HG02642 (cell line): ENCODE results near the gene RB1.

Experiments
- ATAC-seq: cut with Tn5 transposase; IDR thresholded peaks from one replicate; pipeline ENCODE4 v1.9.1; 2021; ENCODE audit warnings: mild to moderate bottlenecking; ENCODE audit not compliant: unreplicated experiment, poor library complexity

Gene RB1

GRCh38 chr13:48490241-48490640, 186.7 kb downstream of the RB1 start:
- no peak for ATAC-seq

GRCh38 chr13:48491423-48492095, 188.0 kb downstream of the RB1 start:
- no peak for ATAC-seq

- peak; percentile 63 for ATAC-seq
Observed at GRCh38 chr13:48492096-48492440, 188.5 kb downstream of the RB1 start.

GRCh38 chr13:48492470-48493065, 189.0 kb downstream of the RB1 start:
- peak; percentile 78 for ATAC-seq

- ATAC-seq: no peak
Observed at GRCh38 chr13:48493066-48493765, 189.7 kb downstream of the RB1 start.

- no peak for ATAC-seq
Observed at GRCh38 chr13:48493851-48494250, 190.3 kb downstream of the RB1 start.

- no peak for ATAC-seq
Observed at GRCh38 chr13:48494874-48495273, 191.3 kb downstream of the RB1 start.

DNA sequence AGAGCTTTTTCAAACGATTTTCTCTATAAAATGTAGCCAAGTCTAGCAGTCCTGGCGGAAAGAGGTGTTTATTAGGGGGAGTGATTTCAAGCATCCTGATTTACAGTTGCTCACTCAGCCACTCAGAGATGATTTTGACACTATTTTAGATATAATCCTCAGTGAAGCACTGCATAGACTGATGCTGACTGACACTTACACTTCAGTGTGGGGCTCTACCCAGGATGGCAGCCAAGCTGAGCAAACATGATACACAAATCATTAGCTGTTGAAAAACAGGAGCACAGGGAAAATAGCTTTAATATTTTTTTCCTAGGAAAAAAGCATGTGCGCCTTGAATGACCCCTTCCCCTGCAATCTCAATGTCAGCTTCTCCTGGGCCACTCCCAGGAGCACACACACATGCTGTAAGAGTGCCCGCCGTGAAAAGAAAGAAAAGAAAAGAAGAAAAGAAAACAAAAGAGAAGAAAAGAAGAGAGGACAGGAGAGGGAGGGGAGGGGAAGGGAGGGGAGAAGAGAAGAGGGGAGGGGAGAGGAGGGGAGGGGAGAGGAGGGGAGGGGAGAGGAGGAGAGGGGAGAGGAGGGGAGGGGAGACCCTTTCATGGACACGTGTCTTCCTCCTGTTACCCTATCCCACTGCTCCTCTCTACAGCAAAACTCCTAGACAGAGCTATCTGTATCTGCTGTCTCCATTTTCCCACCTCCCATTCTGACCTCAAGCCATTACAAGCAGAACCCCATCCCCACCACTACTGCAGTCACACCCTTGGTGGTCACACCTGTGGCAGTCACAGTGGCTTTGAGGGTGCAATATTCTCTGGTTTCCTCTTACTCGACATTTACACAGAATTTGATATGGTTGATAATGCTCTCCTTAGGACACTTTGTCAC, 193.0 kb downstream of the RB1 start:
- ATAC-seq: no peak

- no peak for ATAC-seq
Observed at GRCh38 chr13:48497669-48498068, 194.1 kb downstream of the RB1 start.

GRCh38 chr13:48500652-48501197, 197.2 kb downstream of the RB1 start:
- no peak for ATAC-seq

GRCh38 chr13:48501705-48502104, 198.2 kb downstream of the RB1 start:
- ATAC-seq: peak; percentile 33

DNA sequence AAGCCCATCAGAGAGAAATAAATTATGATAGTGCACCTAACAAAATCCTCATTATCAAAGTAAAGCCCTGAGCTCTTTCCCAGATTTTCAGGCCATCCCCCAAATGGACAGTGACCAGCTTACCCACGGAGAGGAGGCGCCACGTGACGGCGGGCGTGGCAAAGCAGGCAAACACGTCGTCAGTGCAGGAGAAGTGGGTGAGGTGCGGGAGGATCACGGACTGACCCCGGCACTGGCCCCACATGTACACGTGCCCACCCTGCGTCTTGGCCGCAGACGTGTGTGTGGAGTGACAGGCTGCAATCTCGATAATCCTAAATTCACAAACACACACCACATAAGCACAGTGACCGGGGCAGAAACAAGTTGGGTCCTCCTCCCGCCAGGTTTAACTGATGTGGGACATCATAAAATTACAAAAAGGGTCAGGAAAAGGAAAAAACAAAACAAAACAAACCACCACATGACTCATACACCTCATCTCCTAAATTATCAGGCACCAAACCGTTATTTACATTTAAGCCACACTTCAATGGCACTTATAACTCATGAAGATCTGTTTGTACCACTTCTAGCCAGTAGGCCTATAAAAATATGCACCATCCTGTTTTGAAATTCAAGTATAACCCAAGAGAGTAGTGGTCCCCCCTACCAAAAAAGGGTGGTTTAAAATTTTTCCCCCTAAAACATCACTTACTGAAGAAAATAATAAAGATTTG, 199.2 kb downstream of the RB1 start:
- ATAC-seq: no peak

GRCh38 chr13:48504606-48505005, 201.1 kb downstream of the RB1 start:
- ATAC-seq: no peak

GRCh38 chr13:48505012-48505411, 201.5 kb downstream of the RB1 start:
- no peak for ATAC-seq

DNA sequence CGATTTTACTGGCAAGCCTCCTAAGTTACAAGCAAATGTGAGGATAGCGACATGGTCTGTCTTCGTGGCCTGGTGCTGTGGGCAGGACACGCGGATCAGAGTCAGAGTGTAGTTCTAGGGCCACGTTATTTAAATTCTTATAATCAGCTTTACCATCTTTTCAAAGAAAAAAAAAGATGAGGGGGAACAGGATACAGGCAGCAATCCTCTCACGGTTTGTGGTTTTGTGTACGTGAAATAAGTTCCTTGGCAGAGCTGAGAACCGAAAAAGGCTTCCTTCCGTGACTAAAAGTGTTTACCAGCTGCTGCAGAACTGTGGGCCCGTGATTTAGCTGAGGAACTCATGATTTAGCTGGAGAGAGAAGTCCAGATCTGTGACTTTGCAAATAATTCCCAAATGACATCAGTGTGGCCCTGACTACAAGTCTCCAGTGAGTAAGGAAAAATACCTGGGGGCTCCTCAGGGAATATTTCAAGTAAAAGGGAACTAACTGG, 202.1 kb downstream of the RB1 start:
- peak; percentile 73 for ATAC-seq

DNA sequence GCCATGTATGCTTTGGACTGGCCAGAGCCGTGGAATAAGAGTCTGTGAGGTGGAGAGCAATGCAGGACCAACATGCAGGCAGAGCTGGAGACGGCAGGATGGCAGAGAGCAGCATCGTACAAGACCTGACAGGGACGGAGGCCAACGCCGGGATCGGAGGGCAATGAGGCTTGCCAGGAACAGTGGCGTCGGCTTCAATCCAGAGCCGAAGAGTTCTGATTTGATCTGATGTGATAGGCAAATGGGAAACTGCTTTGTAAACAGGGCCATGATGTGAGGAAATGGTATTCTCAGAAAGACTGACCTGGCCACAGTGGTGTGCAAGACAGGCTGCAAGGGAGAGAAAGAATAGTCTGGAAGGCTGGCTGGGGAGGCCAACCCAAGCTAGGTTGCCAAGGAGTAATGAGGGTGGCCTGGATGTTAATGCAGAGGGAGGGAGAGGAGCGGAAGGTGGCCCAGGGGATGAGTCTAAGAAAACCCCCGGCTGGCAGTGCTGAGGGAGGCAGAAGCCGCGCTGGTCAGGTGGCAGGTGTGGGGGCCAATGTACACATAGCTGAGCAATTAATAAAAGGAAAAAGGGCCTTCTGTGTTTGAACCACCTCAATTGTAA, 202.6 kb downstream of the RB1 start:
- peak; percentile 20 for ATAC-seq

DNA sequence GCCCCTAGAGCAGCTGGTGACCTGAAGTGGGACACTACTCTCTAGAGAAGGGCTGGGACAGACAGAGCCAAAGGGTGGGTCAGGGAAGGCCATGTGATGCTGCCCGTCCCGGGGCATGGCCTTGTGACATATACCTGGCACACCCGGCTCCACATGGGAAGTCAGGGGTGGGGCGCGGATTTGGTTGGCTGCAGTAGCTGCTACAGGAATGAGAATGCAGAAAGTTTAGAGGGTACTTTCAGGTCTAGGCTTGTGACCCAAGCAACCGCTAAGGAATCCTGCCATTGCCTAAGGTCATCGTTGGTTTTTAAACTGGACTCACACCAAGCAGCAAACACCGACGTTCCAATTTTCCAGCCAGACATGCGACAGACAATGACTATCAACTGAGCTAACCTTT, 203.5 kb downstream of the RB1 start:
- ATAC-seq: no peak

DNA sequence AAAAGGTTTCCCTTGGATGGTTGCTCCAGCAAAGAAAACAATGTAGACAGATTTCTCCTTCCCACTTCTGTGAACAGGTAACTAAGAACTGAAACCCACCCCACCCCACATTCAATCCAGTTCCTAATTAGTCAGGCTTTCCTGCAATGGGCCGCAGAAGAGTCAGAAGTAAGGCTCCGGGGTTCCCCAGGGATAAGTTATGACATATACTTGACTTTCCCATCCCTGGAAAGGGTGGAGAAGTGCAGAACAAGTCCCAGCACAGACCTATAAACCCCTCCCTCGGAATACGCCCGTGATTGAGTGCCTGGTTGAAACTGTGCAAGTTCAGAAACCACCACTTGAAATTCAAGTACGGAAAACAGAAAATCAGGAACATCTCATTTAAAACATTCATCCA, 204.5 kb downstream of the RB1 start:
- ATAC-seq: no peak

GRCh38 chr13:48510698-48511097, 207.1 kb downstream of the RB1 start:
- no peak for ATAC-seq
